D721Med (cell line): ENCODE results near the gene OLIG3.

Source experiments
- DNase-seq: peaks from one replicate; pipeline ENCODE4 v3.0.0; 2011; ENCODE audit warnings: low spot score; ENCODE audit not compliant: insufficient read length
- FAIRE-seq: peaks from 2 replicates; lab custom pipeline; 2011; peaks lifted over from hg19 to GRCh38; lab: Jason Lieb, UNC
- CTCF ChIP-seq: IDR thresholded peaks from 2 replicates; pipeline ENCODE4 v1.5.1; 2012; ENCODE audit warnings: mild to moderate bottlenecking, control low read depth; ENCODE audit not compliant: insufficient read depth; ENCODE audit errors: missing control alignments

Gene OLIG3

DNA sequence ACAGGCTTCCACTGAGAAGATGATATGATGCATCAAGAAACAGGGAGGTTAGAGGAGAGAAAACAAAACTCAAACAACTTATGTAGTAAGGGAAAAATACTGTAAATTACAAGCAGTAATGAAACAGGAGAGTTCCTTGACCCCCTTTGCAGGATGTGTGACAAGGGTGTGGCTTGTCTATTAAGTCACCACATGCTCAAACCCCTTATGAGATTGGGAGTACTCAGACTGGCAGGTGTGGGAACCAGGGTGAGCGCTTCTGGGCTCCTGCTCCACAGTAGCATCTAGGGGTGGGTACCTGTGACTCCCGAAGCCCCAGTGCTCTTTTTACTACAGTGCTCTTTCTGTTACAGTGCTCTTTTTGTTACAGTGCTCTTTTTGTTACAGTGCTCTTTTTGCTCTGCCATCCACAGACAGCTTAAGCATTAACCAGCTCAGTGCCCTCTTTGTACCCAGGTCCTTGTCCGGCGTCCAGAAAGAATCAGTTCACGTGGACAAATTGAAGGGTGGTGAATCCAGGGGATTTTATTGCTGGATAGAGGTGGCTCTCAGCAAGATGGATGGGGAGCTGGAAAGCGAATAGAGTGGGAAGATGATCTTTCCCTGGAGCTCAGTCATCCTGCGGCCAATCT lies 28.7 kb downstream of the OLIG3 start:
- TF ChIP-seq CTCF, result no peak
- FAIRE-seq (no peak), DNase-seq (no peak)

DNA sequence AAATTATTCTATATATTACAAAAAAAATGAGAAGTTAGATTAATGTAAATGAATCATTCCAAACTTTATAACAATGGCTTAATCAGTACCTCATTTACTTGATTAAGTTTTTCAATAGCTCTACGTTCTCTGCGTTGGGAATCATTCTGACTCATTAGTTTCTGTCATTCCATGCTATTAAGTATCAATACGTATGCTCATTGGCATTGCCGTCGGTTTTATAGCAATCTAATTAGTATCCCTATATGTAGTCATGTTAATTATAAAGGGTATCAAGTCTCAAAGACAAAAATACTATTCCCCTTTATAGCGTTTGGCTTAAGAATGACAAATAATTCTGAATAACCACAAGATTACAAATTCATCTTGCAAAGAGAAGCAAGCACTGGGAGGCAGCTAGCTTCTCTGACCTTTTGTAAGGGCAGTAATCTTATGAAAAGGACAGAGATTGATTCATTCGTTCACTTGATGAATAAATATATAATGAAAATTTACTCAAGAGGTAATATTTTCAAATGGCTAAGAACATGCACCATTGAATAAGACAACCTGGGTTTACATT lies 41.8 kb downstream of the OLIG3 start:
- DNase-seq (no peak), FAIRE-seq (no peak)
- no peak for TF ChIP-seq CTCF

GRCh38 chr6:137443901-137444300 lies 50.3 kb downstream of the OLIG3 start:
- TF ChIP-seq CTCF, result no peak
- DNase-seq (no peak), FAIRE-seq (no peak)
